Measurements from ENCODE around the gene TTC22. TPM values are rescaled to one million over a fixed set of nuclear protein-coding genes. Genes with fewer than 3 reads are reported as not detected.

TTC22 gene
- total and polyA plus RNA-seq, 2 experiments from 2014 or later = 8.1 to 9.0 TPM

DNA sequence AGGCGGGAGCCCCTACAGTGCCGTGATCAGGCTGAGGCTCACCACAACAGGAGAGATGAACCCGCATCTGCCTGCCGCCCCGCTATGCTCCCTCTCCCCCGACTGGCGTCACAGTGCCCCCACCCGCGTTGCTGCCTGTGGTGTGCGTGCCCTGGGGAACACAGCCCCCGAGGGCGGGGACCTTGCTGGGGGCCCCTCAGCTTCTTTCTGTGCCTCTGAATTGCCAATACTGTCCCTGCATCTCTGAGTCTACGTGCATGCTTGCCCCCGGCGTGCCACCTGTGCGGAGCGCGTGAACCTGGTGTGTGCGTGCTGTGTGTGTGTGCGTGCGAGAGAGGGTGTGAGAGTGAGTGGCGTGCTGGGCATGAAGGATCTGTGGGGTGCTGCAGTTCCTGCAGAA is 47.1 kb downstream of the TTC22 start:
- Histone ChIP-seq H2AFZ (no peak overlapping the region), H3K27me3 (no peaks in the 10 kb centered on the region), H3K4me2 (no peak overlapping the region), H3K9me2 (replicated peaks; ENCODE audit: insufficient read depth) (no peaks in the 10 kb centered on the region), H3K27ac (no peak overlapping the region), H3K4me1 (ENCODE audit: insufficient read depth) (no peaks in the 10 kb centered on the region), H3K36me3 (replicated peaks; ENCODE audit: insufficient read depth, low read depth) (no peaks in the 10 kb centered on the region), H3K79me2 (no peaks in the 10 kb centered on the region), H3K4me3 (no peak overlapping the region), H3K9me3 (ENCODE audit: low read depth) (no peaks in the 10 kb centered on the region), H4K20me1 (ENCODE audit: insufficient read depth, poor library complexity, severe bottlenecking) (no peaks in the 10 kb centered on the region)
- DNase-seq (ENCODE audit: low spot score) = no peak
- WGBS (ENCODE audit: low lambda C conversion rate, missing lambda C conversion rate) = 95% methylated on average over 16 of the region's 22 CpGs
- TF ChIP-seq CTCF (IDR thresholded peaks at IDR 0.05; ENCODE audit: poor library complexity) (no peak), EZH2 (IDR thresholded peaks at IDR 0.05; ENCODE audit: borderline replicate concordance) (no peak), EZH2phosphoT487 (IDR thresholded peaks at IDR 0.05; ENCODE audit: low read depth, severe bottlenecking, unreplicated experiment) (no peak)

- Histone ChIP-seq H3K36me3 (replicated peaks; ENCODE audit: insufficient read depth, low read depth) (no peaks in the 10 kb centered on the region), H4K20me1 (ENCODE audit: insufficient read depth, poor library complexity, severe bottlenecking) (no peaks in the 10 kb centered on the region), H3K9me2 (replicated peaks; ENCODE audit: insufficient read depth) (no peaks in the 10 kb centered on the region), H3K4me3 (no peak overlapping the region), H3K27ac (no peak overlapping the region), H3K4me2 (no peak overlapping the region), H3K9me3 (ENCODE audit: low read depth) (no peaks in the 10 kb centered on the region), H3K27me3 (no peaks in the 10 kb centered on the region), H3K79me2 (no peaks in the 10 kb centered on the region), H3K4me1 (ENCODE audit: insufficient read depth) (no peaks in the 10 kb centered on the region), H2AFZ (no peak overlapping the region)
- no peak for DNase-seq (ENCODE audit: low spot score)
- TF ChIP-seq EZH2 (IDR thresholded peaks at IDR 0.05; ENCODE audit: borderline replicate concordance) = no peak
- TF ChIP-seq EZH2phosphoT487 (IDR thresholded peaks at IDR 0.05; ENCODE audit: low read depth, severe bottlenecking, unreplicated experiment) = no peak
- TF ChIP-seq CTCF (IDR thresholded peaks at IDR 0.05; ENCODE audit: poor library complexity) = no peak
- WGBS (ENCODE audit: low lambda C conversion rate, missing lambda C conversion rate) = 62% methylated on average over 4 of the region's 4 CpGs
Observed at GRCh38 chr1:54751426-54751825, 49.7 kb downstream of the TTC22 start.

GRCh38 chr1:54750596-54750995 is 50.5 kb downstream of the TTC22 start:
- no peaks in the 10 kb centered on the region for H3K27me3 ChIP-seq
- TF ChIP-seq EZH2 (IDR thresholded peaks at IDR 0.05; ENCODE audit: borderline replicate concordance) (no peak), EZH2phosphoT487 (IDR thresholded peaks at IDR 0.05; ENCODE audit: low read depth, severe bottlenecking, unreplicated experiment) (no peak), CTCF (IDR thresholded peaks at IDR 0.05; ENCODE audit: poor library complexity) (no peak)
- WGBS (ENCODE audit: low lambda C conversion rate, missing lambda C conversion rate) = 89% methylated on average over 6 of the region's 6 CpGs
- H4K20me1 ChIP-seq (ENCODE audit: insufficient read depth, poor library complexity, severe bottlenecking) = no peaks in the 10 kb centered on the region
- H3K4me1 ChIP-seq (ENCODE audit: insufficient read depth) = no peaks in the 10 kb centered on the region
- no peak overlapping the region for H3K4me2 ChIP-seq
- no peak overlapping the region for H3K4me3 ChIP-seq
- no peaks in the 10 kb centered on the region for H3K9me2 ChIP-seq (replicated peaks; ENCODE audit: insufficient read depth)
- no peaks in the 10 kb centered on the region for H3K79me2 ChIP-seq
- H3K36me3 ChIP-seq (replicated peaks; ENCODE audit: insufficient read depth, low read depth) = no peaks in the 10 kb centered on the region
- H3K9me3 ChIP-seq (ENCODE audit: low read depth) = no peaks in the 10 kb centered on the region
- no peak overlapping the region for H2AFZ ChIP-seq
- no peak overlapping the region for H3K27ac ChIP-seq
- no peak for DNase-seq (ENCODE audit: low spot score)

Data from hepatocyte (in vitro differentiated cells).